GM18519 (cell line): ENCODE measurements around the gene HCRT.
"Not testable (repeated sequence)": the region's sequence is repeated elsewhere in the genome, so short reads cannot be mapped to it uniquely, and the experiment has no call there.

ENCODE experiments used
- ATAC-seq: cut with Tn5 transposase; IDR thresholded peaks from one replicate; pipeline ENCODE4 v1.9.1; 2021; ENCODE audit warnings: mild to moderate bottlenecking, moderate library complexity; ENCODE audit not compliant: unreplicated experiment, low FRiP score

The HCRT gene, protein sequence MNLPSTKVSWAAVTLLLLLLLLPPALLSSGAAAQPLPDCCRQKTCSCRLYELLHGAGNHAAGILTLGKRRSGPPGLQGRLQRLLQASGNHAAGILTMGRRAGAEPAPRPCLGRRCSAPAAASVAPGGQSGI

DNA sequence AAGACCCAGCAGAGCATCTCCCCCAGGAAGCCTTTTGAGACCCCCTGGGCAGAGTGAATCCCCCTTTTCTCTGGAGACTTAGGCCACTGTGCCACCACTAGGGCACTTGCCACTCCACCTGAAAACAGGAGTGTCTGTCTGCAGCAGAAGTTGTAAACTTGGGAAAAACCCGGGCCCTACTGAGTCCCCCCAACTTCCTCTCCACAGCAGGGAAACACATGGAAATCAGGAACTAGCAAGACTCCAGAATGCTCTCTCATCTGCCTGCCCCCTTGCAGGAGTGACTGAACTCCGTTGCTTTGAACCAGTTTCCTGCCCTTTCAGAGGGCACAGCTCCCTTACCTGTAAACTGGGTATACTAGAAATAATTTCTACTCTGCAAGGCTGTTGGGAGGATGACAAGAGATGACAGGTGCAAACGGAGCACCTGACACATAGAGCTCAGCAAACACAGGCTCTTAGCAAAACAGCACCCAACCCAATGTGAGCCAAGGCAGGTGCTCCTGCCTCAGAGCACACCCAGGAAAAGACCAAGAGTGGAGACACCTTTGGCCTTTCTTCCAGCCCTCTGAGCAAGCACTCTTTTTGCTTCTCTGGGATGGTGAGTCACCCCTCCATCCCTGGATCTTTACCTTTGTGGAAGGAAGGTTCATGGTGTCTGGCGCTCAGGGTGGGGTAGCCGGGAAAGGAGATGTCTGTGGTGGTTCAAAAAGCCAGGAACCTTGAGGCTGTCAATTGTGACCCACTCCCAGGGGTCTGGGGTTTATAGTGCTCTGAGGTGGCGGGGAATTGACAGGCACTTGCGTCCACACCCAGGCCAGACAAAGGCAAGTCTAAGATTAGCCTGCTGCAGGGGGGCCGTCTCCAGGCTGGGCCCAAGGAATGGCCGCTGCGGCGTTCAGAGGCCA lies at the start of gene HCRT:
Gene HCRT (minus strand): TSS at position 740 of the 908 bp plus-strand sequence. CDS start 87 bp downstream, at position 653.
- ATAC-seq, result no peak

DNA sequence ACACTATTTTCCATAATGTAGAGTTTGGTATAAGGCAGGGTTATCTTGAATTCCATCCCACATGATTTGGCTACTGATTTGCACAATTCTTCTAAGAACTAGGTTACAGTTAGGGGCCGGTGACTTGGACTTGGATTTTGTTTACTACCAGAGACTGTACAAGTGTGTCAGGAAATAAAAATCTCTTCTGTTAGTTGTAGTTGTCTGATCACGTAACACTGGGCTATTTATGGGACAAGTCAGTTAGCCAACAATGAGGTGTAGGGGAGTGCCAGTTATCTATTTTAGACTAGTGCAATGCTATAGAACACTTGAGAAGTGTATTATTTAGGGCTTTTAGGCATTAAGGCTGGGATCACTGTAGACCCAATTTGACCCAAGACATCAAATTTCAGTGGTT lies 48.7 kb upstream of the HCRT start:
- no peak for ATAC-seq

DNA sequence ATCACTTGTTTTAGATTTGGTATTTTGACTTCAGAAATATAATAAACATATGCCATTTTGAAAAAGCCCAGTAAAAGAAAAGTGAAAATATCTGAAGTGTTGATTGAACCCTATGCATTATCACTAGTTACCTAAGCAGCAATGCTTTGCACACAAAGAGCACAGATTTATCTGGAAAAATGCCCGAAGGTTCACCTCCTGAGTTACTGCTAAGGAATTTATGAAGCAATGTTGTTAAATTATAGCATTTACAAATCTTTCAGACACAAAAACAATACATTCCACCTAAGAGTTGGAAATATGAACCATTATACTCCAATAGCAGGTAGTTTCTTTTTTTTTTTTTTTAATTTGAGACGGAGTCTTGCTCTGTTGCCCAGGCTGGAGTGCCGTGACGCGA lies 47.9 kb upstream of the HCRT start:
- ATAC-seq, result no peak

DNA sequence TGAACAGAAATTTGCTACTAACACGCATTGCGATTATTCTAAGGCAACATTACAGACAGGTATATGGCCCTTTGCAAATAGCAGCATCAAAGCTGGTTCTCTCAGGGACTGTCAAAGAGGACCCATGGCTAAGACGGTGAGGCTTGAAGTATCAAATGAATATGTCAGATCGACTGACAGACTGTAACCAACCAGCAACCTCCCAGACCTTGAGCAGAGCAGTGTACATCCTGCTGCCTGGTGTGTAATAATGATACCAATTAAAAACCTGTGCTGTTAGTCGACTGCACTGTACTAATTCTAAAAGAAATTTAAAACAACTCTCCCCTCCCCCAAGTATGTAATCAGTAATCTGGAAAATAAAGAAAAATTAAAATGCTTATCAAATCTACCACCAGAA lies 45.0 kb upstream of the HCRT start:
- ATAC-seq, result no peak

DNA sequence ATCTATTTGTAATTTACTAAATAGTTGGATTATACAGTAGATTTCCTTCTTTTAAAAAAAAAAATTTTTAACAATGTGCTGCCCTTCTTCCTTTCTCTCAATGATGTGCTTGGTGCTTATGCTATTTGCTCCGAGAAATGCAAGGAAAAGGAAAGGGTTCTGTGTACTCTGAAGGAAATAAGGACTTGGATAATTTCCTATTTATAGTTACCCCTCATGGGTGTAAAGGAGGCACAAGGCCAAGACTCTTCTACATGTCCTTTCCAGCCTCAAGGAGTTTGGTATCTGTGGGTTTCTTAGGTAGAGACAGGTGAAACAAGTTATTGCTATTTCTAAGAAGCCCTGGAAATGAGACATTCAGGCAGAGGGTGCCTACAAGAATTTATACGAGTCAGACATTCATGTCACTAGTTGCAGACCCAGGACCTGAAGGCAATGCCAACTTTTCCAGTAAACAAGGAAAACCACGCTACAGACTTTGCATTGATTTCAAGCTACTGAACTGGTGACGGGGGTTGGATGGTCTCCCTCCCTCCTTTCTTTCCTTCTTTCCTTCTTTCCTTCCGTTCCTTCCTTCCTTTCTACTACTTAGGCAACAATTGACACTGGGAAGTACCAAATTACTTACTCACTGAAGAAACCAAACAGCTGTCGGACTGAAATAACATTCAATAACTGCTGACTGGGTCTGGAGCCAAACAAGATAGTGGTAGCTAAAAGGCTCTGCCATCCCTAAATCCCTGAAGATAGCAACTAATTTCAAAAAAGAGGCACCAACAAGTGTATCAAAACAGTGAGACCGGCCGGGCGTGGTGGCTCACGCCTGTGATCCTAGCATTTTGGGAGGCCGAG lies 42.8 kb upstream of the HCRT start:
- no peak for ATAC-seq

DNA sequence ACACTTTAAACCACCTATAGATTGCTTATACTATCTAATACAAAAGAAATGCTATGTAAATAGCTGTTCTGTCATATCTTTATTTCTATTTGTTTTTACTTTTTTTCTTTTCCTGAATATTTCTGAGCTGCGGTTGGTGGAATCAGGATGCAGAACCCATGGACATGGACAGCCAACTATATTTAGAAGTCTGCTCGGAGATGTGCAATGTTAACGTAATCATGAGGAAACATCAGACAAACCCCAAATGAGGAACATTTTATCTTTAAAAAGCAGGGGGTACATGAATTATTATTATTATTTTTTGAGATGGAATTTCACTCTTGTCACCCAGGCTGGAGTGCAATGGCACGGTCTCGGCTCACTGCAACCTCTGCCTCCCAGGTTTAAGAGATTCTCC lies 40.4 kb upstream of the HCRT start:
- no peak for ATAC-seq

DNA sequence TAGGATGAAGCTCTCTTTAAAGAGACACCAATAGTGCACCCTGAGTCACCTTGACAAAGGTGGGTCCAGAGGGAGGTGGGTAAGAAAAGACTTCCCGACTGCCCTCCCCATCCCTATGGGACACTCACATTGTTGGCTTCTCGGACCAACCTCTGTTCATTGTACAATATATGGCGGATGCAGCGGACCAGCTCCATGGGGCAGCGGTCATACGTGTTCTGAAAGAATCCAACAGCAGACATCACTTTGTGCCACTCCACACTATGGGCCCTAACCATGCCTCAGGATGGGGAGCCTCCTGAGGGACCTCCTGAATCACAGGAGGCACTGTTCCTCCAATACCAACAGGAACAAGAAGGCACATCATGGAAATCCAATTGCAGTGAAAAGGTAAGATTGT lies 39.4 kb upstream of the HCRT start:
- no peak for ATAC-seq

DNA sequence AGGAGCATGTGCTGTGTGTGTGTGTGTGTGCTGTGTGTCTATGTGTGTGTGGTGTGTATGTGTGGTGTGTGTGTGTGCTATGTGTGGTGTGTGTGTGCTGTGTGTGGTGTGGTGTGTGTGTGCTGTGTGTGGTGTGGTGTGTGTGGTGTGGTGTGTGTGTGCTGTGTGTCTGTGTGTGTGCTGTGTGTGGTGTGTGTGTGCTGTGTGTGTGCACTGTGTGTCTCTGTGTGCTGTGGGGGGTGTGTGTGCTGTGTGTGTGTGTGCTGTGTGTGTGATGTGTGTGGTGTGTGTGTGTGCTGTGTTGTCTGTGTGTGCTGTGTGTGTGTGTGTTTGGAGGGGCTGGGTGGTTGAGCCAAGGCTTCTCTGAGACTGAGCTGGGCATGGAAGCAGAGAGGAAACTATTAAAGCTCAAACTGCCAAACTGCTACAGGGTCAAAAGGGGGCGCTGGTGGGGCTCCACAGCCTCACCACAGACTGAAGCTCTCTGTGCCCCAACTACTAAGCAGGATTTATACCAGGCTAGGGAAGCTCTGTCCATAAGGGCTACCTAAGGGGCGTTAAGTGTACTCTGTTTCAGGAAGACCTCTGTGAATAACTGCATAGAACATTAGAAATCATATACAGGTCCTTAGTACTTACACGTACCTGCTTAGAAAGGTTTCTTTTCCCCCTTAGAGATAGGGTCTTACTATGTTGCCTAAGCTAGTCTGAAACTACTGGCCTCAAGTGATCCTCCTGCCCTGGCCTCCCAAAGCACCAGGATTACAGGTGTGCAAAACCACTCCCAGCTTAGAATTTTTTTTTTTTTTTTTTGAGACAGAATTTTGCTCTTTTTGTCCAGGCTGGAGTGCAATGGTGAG lies 36.9 kb upstream of the HCRT start:
- no peak for ATAC-seq

DNA sequence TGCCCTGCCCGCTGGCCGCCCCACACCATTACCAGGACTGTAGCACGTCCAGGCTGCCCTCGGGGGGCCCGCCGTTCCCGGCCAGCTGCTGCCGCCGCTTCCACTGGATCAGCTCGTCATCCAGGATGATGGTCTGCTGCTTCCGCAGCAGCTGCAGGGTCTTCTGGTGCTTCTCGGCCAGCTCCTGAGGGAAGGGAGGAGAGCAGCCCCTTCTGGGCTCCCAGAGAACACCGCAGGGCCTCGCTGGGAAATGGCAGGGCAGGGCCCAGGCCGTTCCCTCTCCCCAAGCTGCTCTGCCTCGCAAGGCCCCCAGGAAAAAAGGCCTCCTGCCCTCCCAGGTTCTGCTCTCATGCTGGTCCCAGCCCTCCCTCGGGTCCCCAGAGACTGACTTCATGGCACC lies 34.0 kb upstream of the HCRT start:
- ATAC-seq, result not testable (repeated sequence)

DNA sequence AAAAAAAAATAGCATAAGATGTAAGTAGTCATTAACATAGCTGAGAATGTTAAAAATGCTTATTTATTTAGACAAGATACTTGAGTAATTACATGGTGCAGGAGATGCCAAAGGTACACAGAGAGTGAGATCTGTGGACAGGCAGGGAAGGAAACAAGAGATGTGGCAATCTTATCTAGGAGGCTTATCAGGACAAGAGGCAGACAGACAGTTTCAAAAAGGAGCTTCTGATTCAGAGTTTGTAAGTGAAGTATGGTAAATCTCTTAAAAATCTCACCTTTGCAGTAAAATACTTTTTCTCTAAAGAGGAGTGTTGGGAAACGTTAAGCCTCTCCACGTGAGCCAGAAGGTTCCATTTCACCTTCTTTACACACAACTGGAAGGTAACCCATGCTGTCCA lies 28.9 kb upstream of the HCRT start:
- no peak for ATAC-seq

DNA sequence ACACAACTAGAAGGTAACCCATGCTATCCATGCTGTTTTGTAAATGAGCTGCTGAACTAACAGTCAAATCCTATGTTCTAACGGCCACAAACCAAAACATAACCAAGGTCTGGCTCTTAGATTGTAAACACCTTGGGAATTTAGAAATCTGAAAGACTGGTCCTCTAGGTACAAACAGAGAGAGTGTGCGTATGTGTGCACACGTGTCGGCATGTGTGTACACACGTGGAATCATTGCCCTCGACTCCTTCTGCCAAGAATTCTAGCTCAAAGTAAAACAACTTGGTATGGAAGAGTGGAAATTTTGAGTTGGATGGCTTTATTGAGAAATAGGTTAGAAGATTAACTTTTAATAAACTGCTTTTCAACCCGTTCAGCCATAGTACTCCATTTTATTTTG lies 27.1 kb upstream of the HCRT start:
- no peak for ATAC-seq

DNA sequence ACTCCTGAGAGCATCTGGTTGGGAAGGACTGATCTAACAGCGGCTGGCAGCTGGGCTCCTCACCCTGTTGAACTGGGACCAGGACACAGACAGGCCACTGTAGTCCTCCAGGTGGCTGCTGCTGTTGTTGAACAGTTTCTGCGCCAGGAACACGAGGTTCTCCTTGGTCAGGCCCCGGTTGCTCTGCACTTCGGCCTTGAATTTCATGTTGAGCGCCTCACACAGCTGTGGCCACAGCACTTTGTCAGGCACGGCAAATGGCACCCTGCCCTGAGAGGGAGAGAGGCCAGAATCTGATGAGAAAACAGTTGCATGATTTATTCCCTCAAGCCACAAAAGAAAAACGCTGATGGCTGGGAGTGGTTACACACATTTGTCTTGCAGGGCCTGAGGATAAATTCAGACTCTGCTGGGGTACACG lies 26.7 kb upstream of the HCRT start:
- not testable (repeated sequence) for ATAC-seq

DNA sequence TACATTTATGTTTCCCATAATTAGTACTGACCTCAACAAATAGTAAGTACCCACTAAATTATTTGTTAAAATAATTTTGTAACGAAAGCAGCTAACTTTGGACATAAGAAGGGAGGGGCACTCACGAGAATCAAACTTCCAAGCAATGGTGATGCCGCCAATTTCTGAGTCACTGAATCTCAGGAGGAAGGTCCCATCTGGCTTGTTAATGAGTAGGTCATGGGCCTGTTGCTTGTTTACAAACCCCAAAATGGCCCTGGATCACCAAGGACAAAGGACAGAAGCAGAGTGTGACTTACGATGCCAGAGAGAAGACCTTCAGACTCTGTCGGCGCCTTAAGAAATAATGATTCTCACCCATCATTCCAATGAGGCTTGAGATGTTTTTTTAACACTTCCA lies 24.8 kb upstream of the HCRT start:
- no peak for ATAC-seq

DNA sequence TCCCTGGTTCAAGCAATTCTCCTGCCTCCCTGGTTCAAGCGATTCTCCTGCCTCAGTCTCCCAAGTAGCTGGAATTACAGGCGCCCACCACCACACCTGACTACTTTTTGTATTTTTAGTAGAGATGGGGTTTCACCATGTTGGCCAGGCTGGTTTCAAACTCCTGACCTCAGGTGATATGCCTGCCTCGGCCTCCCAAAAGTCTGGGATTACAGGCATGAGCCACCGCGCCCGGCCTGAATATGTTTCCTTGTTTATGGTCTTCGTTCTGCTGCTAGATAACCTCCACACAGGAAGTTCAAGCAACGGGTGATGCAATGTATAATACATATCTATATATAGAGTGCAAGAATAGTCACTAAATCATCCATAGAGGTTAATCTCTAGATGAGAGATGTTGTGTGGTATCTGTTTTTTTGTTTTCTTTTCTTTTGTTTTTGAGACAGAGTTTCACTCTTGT lies 20.9 kb upstream of the HCRT start:
- ATAC-seq, result not testable (repeated sequence)

DNA sequence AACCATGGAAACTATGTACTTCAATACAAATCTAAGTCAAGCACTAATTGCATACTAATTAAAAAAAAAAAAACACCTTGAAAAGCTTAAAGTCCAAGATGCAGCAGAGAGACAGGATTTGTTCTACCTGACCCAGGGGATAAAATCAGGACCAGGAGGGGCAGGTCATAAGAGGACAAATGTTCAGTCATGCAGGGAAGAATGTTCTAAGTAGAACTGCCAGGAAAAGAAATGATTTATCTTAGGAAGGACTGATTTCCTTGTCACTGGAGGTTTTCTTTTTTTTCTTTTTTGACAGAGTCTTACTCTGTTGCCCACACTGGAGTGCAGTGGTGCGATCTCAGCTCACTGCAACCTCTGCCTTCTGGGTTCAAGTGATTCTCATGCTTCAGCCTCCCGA lies 18.1 kb upstream of the HCRT start:
- ATAC-seq, result no peak

DNA sequence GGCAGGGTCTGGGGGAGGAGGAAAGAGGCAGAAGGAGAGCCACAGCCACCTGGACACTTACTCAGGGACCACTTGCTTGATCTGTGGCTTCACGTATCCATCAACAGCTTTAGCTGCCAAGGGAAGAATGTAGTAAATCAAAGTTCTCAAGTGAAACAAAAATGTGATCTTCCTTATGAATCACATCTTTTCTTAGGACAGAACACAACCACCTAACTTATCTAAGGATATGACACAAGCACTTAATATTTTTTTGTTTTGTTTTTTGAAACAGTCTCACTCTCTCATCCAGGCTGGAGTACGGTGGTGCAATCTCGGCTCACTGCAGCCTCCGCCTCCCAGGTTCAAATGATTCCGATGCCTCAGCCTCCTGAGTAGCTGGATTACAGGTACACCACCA lies 17.4 kb upstream of the HCRT start:
- no peak for ATAC-seq

DNA sequence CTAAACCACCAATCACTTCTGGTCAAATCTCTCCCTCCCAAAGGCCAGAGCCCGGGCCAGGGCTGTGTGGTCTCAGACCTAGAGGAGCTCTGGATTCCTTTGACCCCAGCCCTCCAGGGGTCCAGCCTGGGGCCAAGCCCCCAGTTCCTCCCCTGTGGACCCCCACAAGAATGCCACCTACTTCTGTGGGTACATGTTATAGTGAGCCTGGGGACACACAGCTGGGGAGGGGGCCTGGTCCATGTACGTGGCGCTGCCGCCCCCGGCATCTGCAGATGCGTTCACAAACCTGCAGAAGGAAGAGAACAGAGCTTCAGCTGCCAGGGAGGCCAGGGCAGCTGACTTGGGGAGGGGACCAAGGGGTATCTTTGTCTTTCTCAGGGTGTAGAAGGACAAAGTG lies 16.9 kb upstream of the HCRT start:
- ATAC-seq, result no peak

DNA sequence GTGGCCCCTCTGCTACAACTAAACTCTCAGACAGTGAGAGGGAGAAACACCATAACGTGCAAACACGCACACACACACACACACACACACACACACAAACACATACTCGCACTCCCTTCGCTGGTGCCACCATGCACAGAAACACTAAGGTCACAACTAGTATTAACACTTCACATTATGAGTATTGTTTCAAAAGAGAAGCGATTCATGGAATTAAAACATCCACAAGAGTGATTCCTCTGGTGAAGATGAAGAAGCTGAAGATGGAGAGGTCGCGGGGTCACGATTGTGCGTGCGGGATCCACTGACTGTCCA lies 16.2 kb upstream of the HCRT start:
- ATAC-seq, result no peak

DNA sequence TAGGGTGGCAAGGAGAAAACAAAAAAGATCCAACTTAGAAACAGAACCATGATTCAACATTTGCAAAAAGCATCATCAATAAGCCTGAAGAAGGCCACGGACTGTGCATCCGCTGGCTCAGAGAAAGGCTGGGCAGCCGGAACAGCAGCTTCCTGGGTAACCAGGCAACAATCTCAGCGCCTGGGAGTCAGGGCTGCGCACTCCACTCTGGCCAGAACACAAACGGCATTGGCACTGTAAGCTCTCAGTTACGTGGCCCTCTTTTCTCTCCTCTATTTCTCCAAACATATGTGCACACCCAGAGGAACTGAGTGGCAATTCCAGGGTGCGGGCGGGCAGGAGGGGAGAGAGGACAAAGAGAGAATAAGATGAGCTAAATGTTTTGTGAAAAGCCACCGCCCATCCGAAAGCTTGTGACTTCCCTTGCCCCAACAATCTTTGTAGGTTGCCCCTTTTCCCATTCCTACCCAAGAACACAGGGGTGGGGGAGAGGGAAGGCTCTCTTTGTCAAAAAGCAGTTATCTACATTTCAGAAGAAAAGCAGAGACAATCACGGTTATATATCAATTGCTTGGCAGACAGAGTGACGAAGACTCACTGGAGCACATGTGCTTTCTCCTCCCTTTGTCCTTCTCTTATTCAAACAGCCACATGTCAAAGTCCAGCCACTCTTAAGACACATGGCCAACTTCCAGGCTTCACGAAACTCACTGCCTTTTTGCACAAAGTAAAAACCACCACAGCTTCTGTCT lies 15.6 kb upstream of the HCRT start:
- ATAC-seq, result no peak
